ENCODE measurements around the gene C1orf52. TPM values are rescaled to one million over a fixed set of nuclear protein-coding genes. Genes with fewer than 3 reads are reported as not detected.

C1orf52 gene
- total and polyA plus RNA-seq, 9 of the 15 experiments (the other 6 are each of a cell fraction or from before 2014, with no cell fraction given) = 17.0 to 38.5 (median 33.0) TPM

- TF ChIP-seq ZBTB5 (IDR thresholded peaks at IDR 0.05) = no peak
- TF ChIP-seq MTA3 (IDR thresholded peaks at IDR 0.05; ENCODE audit: borderline replicate concordance) = 0 out of 2 replicates have a peak, but pooled peaks have one; percentile 26
- TF ChIP-seq PML (IDR thresholded peaks at IDR 0.05; ENCODE audit: low read length) = peak; percentile 89
- no peak for TF ChIP-seq TRIM24 (IDR thresholded peaks at IDR 0.05)
- TF ChIP-seq ZNF316 (IDR thresholded peaks at IDR 0.05) = no peak
- peak; percentile 93 for TF ChIP-seq POLR2AphosphoS5 (IDR thresholded peaks at IDR 0.05; ENCODE audit: control insufficient read depth, insufficient read depth, low read depth, low read length)
- peak; percentile 75 for TF ChIP-seq TAF1 (IDR thresholded peaks at IDR 0.05; ENCODE audit: control insufficient read depth, extremely low read depth, insufficient read depth, low read length, severe bottlenecking)
- no peak for TF ChIP-seq RNF219 (CRISPR knock-in tag; IDR thresholded peaks at IDR 0.05)
- TF ChIP-seq SMARCE1 (IDR thresholded peaks at IDR 0.05) = no peak
- no peak; the same call in 1 of the 2 replicates for TF ChIP-seq STAG1 (CRISPR knock-in tag; IDR thresholded peaks at IDR 0.05; ENCODE audit: borderline replicate concordance)
- no peak for TF ChIP-seq FOXJ3 (CRISPR knock-in tag; IDR thresholded peaks at IDR 0.05)
- TF ChIP-seq ZBTB49 (CRISPR knock-in tag; IDR thresholded peaks at IDR 0.05; ENCODE audit: borderline replicate concordance) = no peak
- TF ChIP-seq ZBTB17 (CRISPR knock-in tag; IDR thresholded peaks at IDR 0.05) = no peak
- no peak for TF ChIP-seq ZC3H4 (CRISPR knock-in tag; IDR thresholded peaks at IDR 0.05; ENCODE audit: borderline replicate concordance)
- no peak for TF ChIP-seq PPARD (CRISPR knock-in tag; IDR thresholded peaks at IDR 0.05)
- no peak for TF ChIP-seq ZNF3 (CRISPR knock-in tag; IDR thresholded peaks at IDR 0.05)
- no peak for TF ChIP-seq TCF3 (CRISPR knock-in tag; IDR thresholded peaks at IDR 0.05)
- no peak for TF ChIP-seq NFIC (IDR thresholded peaks at IDR 0.05)
- no peak for TF ChIP-seq ZBTB9 (CRISPR knock-in tag; IDR thresholded peaks at IDR 0.05)
- TF ChIP-seq IRF1 (CRISPR knock-in tag; IDR thresholded peaks at IDR 0.05; ENCODE audit: borderline replicate concordance) = no peak
Observed at GRCh38 chr1:85259118-85259911, at the start of gene C1orf52 (continued).
